PC-9 (cell line): ENCODE data around the gene SUPV3L1. TPM values are rescaled to one million over a fixed set of nuclear protein-coding genes. Genes with fewer than 3 reads are reported as not detected.
"Not testable (repeated sequence)": the region's sequence is repeated elsewhere in the genome, so short reads cannot be mapped to it uniquely, and the experiment has no call there.

Source experiments
- BruUV-seq: library from RNA; stranded (reverse); fragments of 400-500 nt; replicated peaks from 2 replicates; lab custom pipeline; 2021; lab: Mats Ljungman, UMichigan
- CTCF ChIA-PET: fragments of 300-600 bp; sonication (Branson Sonifier 250); formaldehyde crosslinking; loops from one replicate; lab custom pipeline; 2022; ENCODE audit warnings: antibody characterized with exemption; lab: Charles Lee
- POLR2A ChIA-PET: fragments of 300-600 bp; sonication (Branson Sonifier 250); formaldehyde crosslinking; loops from one replicate; lab custom pipeline; 2022; ENCODE audit warnings: antibody characterized with exemption; ENCODE audit not compliant: unreplicated experiment; lab: Charles Lee
- DNase-seq, 2 experiments: peaks; one replicate each; pipeline versions ENCODE4 v3.0.0 to v3.0.0-alpha.2; 2015 to 2022; ENCODE audit warnings: mixed read lengths in 1 of 2
- H2AFZ ChIP-seq: fragments of 200-600 bp; sonication (generic); 2 replicates; pipeline ENCODE4 v1.8.1; 2017; ENCODE audit warnings: antibody characterized with exemption
- H3F3A ChIP-seq: fragments of 200-600 bp; sonication (generic); 2 replicates; pipeline ENCODE4 v1.8.1; 2017; ENCODE audit warnings: antibody characterized with exemption, mild to moderate bottlenecking, low read depth; ENCODE audit not compliant: insufficient read depth
- H3K27ac ChIP-seq: fragments of 200-600 bp; sonication (generic); 2 replicates; pipeline ENCODE4 v1.6.1; 2016; ENCODE audit warnings: mixed run types
- H3K27me3 ChIP-seq: fragments of 200-600 bp; sonication (generic); 2 replicates; pipeline ENCODE4 v1.6.1; 2016; ENCODE audit warnings: low read depth, mixed run types; ENCODE audit not compliant: insufficient read depth
- H3K36me3 ChIP-seq: fragments of 200-600 bp; sonication (generic); 2 replicates; pipeline ENCODE4 v1.6.1; 2016; ENCODE audit warnings: low read depth, mixed run types
- H3K4me1 ChIP-seq: fragments of 200-600 bp; sonication (generic); replicated peaks from 2 replicates; pipeline ENCODE4 v1.6.1; 2016; ENCODE audit warnings: mixed run types; ENCODE audit not compliant: insufficient read depth
- H3K4me2 ChIP-seq: fragments of 200-600 bp; sonication (generic); 2 replicates; pipeline ENCODE4 v1.6.1; 2017; ENCODE audit warnings: mixed run types
- H3K4me3 ChIP-seq: fragments of 200-600 bp; sonication (generic); 2 replicates; pipeline ENCODE4 v1.6.1; 2016; ENCODE audit warnings: mixed run types
- H3K79me2 ChIP-seq: fragments of 200-600 bp; sonication (generic); 2 replicates; pipeline ENCODE4 v1.6.1; 2017; ENCODE audit warnings: low read depth, mixed run types
- H3K9me2 ChIP-seq: fragments of 200-600 bp; sonication (generic); 2 replicates; pipeline ENCODE4 v1.8.1; 2017; ENCODE audit warnings: mild to moderate bottlenecking; ENCODE audit not compliant: insufficient read depth
- H3K9me3 ChIP-seq: fragments of 200-600 bp; sonication (generic); 2 replicates; pipeline ENCODE4 v1.8.1; 2016; ENCODE audit warnings: low read depth; ENCODE audit not compliant: insufficient read depth
- H4K20me1 ChIP-seq: fragments of 200-600 bp; sonication (generic); 2 replicates; pipeline ENCODE4 v1.8.1; 2017; ENCODE audit not compliant: insufficient read depth
- CTCF ChIP-seq: fragments of 200-600 bp; sonication (generic); conservative IDR thresholded peaks from 2 replicates; pipeline ENCODE4 v1.6.1; 2017; ENCODE audit warnings: mixed run types, antibody characterized with exemption, mild to moderate bottlenecking, moderate library complexity
- EZH2 ChIP-seq: fragments of 200-600 bp; sonication (generic); IDR thresholded peaks from 2 replicates; pipeline ENCODE4 v1.8.0; 2017; ENCODE audit warnings: antibody characterized with exemption, low read depth
- intact Hi-C: fragments of 100-400 bp; cut with micrococcal nuclease; formaldehyde crosslinking; loops from one replicate; pipeline ENCODE4 v1.10.0; 2022; ENCODE audit not compliant: unreplicated experiment
- total RNA-seq: library from RNA; stranded (reverse); gene quantifications from 2 replicates; pipeline ENCODE4 v1.2.3, GENCODE V29; 2021

Gene SUPV3L1
- total RNA-seq, 1 experiment from 2014 or later: 55.7 TPM

- no TSS peak for BruUV-seq
- H2AFZ ChIP-seq: no peak overlapping the region
- TF ChIP-seq CTCF (no peak), EZH2 (no peak)
- H3K9me3 ChIP-seq: no peaks in the 10 kb centered on the region
- intact Hi-C loops: no loop called here
- DNase-seq: no peak
- peaks cover 4% of the 10 kb centered on the region; the same call in 1 of the 2 replicates for H3K79me2 ChIP-seq
- peaks cover 24% of the 10 kb centered on the region for H4K20me1 ChIP-seq
- no peaks in the 10 kb centered on the region for H3K9me2 ChIP-seq
- no peak overlapping the region for H3K4me3 ChIP-seq
- ChIA-PET CTCF (no interaction called here), POLR2A (interaction anchor here (0.6 to 0.7 kb wide), 3 partner anchors 16 to 141 kb away, joined by 3 to 10 read pairs (median 5); no protein-coding TSS in a partner anchor)
- no peaks in the 10 kb centered on the region for H3K27me3 ChIP-seq
- peaks cover 37% of the 10 kb centered on the region for H3F3A ChIP-seq
- no peak overlapping the region for H3K4me2 ChIP-seq
- peaks cover 82% of the 10 kb centered on the region for H3K36me3 ChIP-seq
- H3K27ac ChIP-seq: no peak overlapping the region
- H3K4me1 ChIP-seq: no peaks in the 10 kb centered on the region
Observed at GRCh38 chr10:69248117-69248730, 68.2 kb downstream of the SUPV3L1 start.

DNA sequence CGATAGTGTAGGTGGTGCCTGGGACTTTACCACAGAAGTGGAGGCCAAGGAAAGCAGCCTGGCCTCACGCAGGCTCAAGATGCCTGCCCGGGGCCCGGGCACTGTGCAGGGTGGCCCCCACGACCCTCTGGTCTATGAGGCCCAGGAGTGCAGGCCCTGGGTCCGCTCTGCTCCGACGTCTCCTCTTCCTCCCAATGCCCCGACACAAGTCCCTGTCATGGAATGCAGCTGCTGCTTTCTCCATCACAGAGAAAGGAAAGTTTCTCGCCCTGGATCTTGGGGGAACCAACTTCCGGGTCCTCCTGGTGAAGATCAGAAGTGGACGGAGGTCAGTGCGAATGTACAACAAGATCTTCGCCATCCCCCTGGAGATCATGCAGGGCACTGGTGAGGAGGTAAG is 70.0 kb downstream of the SUPV3L1 start:
- CTCF ChIA-PET: no interaction called here
- no peak overlapping the region for H3K27ac ChIP-seq
- POLR2A ChIA-PET: no interaction called here
- no peak overlapping the region for H3K4me2 ChIP-seq
- peaks cover 43% of the 10 kb centered on the region for H3F3A ChIP-seq
- H3K9me2 ChIP-seq: no peaks in the 10 kb centered on the region
- H3K4me1 ChIP-seq: no peaks in the 10 kb centered on the region
- H3K9me3 ChIP-seq: no peaks in the 10 kb centered on the region
- H3K79me2 ChIP-seq: 0 out of 2 replicates have a peak, but pooled peaks cover 2% of the 10 kb centered on the region
- no peaks in the 10 kb centered on the region for H3K27me3 ChIP-seq
- no peak for DNase-seq
- H3K4me3 ChIP-seq: no peak overlapping the region
- TF ChIP-seq EZH2 (no peak), CTCF (no peak)
- BruUV-seq: no TSS peak
- peaks cover 81% of the 10 kb centered on the region for H3K36me3 ChIP-seq
- intact Hi-C loops: no loop called here
- H2AFZ ChIP-seq: no peak overlapping the region
- H4K20me1 ChIP-seq: peaks cover 19% of the 10 kb centered on the region

GRCh38 chr10:69251417-69251816 is 71.4 kb downstream of the SUPV3L1 start:
- POLR2A ChIA-PET, H3K27ac ChIP-seq: not testable (repeated sequence)
- CTCF ChIA-PET: interaction anchor here (0.7 kb wide), 1 partner anchor 83 kb away, joined by 5 read pairs; no protein-coding TSS in a partner anchor

More at GRCh38 chr10:69251417-69251816, 71.4 kb downstream of the SUPV3L1 start:
- H2AFZ ChIP-seq, H3K9me3 ChIP-seq, H3K4me2 ChIP-seq, H3K4me3 ChIP-seq, H3K27me3 ChIP-seq, H3K4me1 ChIP-seq, H3K79me2 ChIP-seq, DNase-seq, H3K9me2 ChIP-seq, intact Hi-C loops, BruUV-seq: not testable (repeated sequence)
- H3K36me3 ChIP-seq: peaks cover 82% of the 10 kb centered on the region
- H3F3A ChIP-seq: peaks cover 41% of the 10 kb centered on the region
- peaks cover 29% of the 10 kb centered on the region for H4K20me1 ChIP-seq
